ENCODE data around the gene EIF2B2.

EIF2B2 gene

GRCh38 chr14:75002392-75003249, at the start of gene EIF2B2:
TSS of gene EIF2B2 (plus strand) at chr14:75002921. CDS start at chr14:75002991, 70 bp downstream.
- DNase-seq (ENCODE audit: low read depth in 1 of 2, low spot score in 1 of 2) = peak; percentile 98

GRCh38 chr14:74953686-74954085, 49.0 kb upstream of the EIF2B2 start:
- no peak for DNase-seq (ENCODE audit: low read depth in 1 of 2, low spot score in 1 of 2)

GRCh38 chr14:74954232-74954946, 48.3 kb upstream of the EIF2B2 start:
- no peak for DNase-seq (ENCODE audit: low read depth in 1 of 2, low spot score in 1 of 2)

- no peak for DNase-seq (ENCODE audit: low read depth in 1 of 2, low spot score in 1 of 2)
Measured at GRCh38 chr14:74954947-74955228, 47.8 kb upstream of the EIF2B2 start.

GRCh38 chr14:74955229-74956026, 47.3 kb upstream of the EIF2B2 start, which contains the start of gene PGF:
TSS of gene PGF (minus strand) at chr14:74955597. CDS start at chr14:74955242, 355 bp downstream.
- DNase-seq (ENCODE audit: low read depth in 1 of 2, low spot score in 1 of 2) = no peak

- DNase-seq (ENCODE audit: low read depth in 1 of 2, low spot score in 1 of 2) = no peak
Measured at GRCh38 chr14:74956027-74956279, 46.8 kb upstream of the EIF2B2 start.

- DNase-seq (ENCODE audit: low read depth in 1 of 2, low spot score in 1 of 2) = no peak
Measured at GRCh38 chr14:74956280-74957072, 46.2 kb upstream of the EIF2B2 start.

- DNase-seq (ENCODE audit: low read depth in 1 of 2, low spot score in 1 of 2) = no peak
Measured at GRCh38 chr14:74959596-74960180, 43.0 kb upstream of the EIF2B2 start.

GRCh38 chr14:74960736-74961135, 42.0 kb upstream of the EIF2B2 start:
- no peak for DNase-seq (ENCODE audit: low read depth in 1 of 2, low spot score in 1 of 2)

GRCh38 chr14:74961238-74961911, 41.3 kb upstream of the EIF2B2 start:
- DNase-seq (ENCODE audit: low read depth in 1 of 2, low spot score in 1 of 2) = no peak

GRCh38 chr14:74962046-74962445, 40.7 kb upstream of the EIF2B2 start:
- no peak for DNase-seq (ENCODE audit: low read depth in 1 of 2, low spot score in 1 of 2)

- no peak for DNase-seq (ENCODE audit: low read depth in 1 of 2, low spot score in 1 of 2)
Measured at GRCh38 chr14:74962493-74962892, 40.2 kb upstream of the EIF2B2 start.

- DNase-seq (ENCODE audit: low read depth in 1 of 2, low spot score in 1 of 2) = no peak
Measured at GRCh38 chr14:74963178-74963704, 39.5 kb upstream of the EIF2B2 start.

GRCh38 chr14:74963705-74964271, 38.9 kb upstream of the EIF2B2 start:
- DNase-seq (ENCODE audit: low read depth in 1 of 2, low spot score in 1 of 2) = no peak

- DNase-seq (ENCODE audit: low read depth in 1 of 2, low spot score in 1 of 2) = no peak
Measured at GRCh38 chr14:74964787-74965485, 37.8 kb upstream of the EIF2B2 start.

GRCh38 chr14:74965486-74966153, 37.1 kb upstream of the EIF2B2 start:
- no peak for DNase-seq (ENCODE audit: low read depth in 1 of 2, low spot score in 1 of 2)

GRCh38 chr14:74968811-74969210, 33.9 kb upstream of the EIF2B2 start:
- no peak for DNase-seq (ENCODE audit: low read depth in 1 of 2, low spot score in 1 of 2)

- DNase-seq (ENCODE audit: low read depth in 1 of 2, low spot score in 1 of 2) = no peak
Measured at GRCh38 chr14:74973003-74973653, 29.6 kb upstream of the EIF2B2 start.
